ENCODE measurements around the gene FOXP1. TPM values are rescaled to one million over a fixed set of nuclear protein-coding genes. Genes with fewer than 3 reads are reported as not detected.

FOXP1 gene
- total RNA-seq, 1 experiment from 2014 or later = 2.9 TPM

GRCh38 chr3:71247958-71248335 is 335.6 kb downstream of the FOXP1 start:
- POLR2A ChIA-PET = no interaction called here
- TF ChIP-seq REST (IDR thresholded peaks at IDR 0.05; ENCODE audit: insufficient read depth in 1 of 2, low read depth in 2 of 2, low read length in 1 of 2) = no peak
- TF ChIP-seq TCF7L2 (IDR thresholded peaks at IDR 0.05; ENCODE audit: low read depth, low read length) = no peak
- no peak for TF ChIP-seq CTCF (IDR thresholded peaks at IDR 0.05)
- TF ChIP-seq POLR2AphosphoS5 (IDR thresholded peaks at IDR 0.05; ENCODE audit: low read depth, low read length) = no peak
- TF ChIP-seq SIN3A (IDR thresholded peaks at IDR 0.05; ENCODE audit: borderline replicate concordance, insufficient read depth, low read depth, low read length) = no peak
- Histone ChIP-seq H3K27ac (ENCODE audit: low read length) (no peak overlapping the region), H3K36me3 (ENCODE audit: control insufficient read depth, insufficient read depth, low read length) (no peaks in the 10 kb centered on the region), H3K4me1 (ENCODE audit: control insufficient read depth, insufficient read depth, low read length) (no peaks in the 10 kb centered on the region), H3K9me3 (ENCODE audit: control insufficient read depth, insufficient read depth, low read depth, low read length) (no peaks in the 10 kb centered on the region), H3K27me3 (ENCODE audit: control insufficient read depth, insufficient read depth, low read length) (no peaks in the 10 kb centered on the region), H3K4me3 (ENCODE audit: low read depth in 2 of 2, low read length in 2 of 2) (no peak overlapping the region)
- no TSS peak for BruUV-seq (replicated peaks)
- DNase-seq (ENCODE audit: low read depth, low spot score) (no peak), ATAC-seq (no peak)
- CTCF ChIA-PET = no interaction called here
- intact Hi-C loops (cut with micrococcal nuclease; ENCODE audit: unreplicated experiment) (no loop called here), in situ Hi-C loops (cut with HindIII; ENCODE audit: low pct_unique_long_range_greater_than_20kb, low sequenced_read_pairs) (no loop called here)

GRCh38 chr3:71247221-71247957 is 336.1 kb downstream of the FOXP1 start:
- intact Hi-C loops (cut with micrococcal nuclease; ENCODE audit: unreplicated experiment) (no loop called here), in situ Hi-C loops (cut with HindIII; ENCODE audit: low pct_unique_long_range_greater_than_20kb, low sequenced_read_pairs) (no loop called here)
- Histone ChIP-seq H3K36me3 (ENCODE audit: control insufficient read depth, insufficient read depth, low read length) (no peaks in the 10 kb centered on the region), H3K27me3 (ENCODE audit: control insufficient read depth, insufficient read depth, low read length) (no peaks in the 10 kb centered on the region), H3K27ac (ENCODE audit: low read length) (no peak overlapping the region), H3K9me3 (ENCODE audit: control insufficient read depth, insufficient read depth, low read depth, low read length) (no peaks in the 10 kb centered on the region), H3K4me1 (ENCODE audit: control insufficient read depth, insufficient read depth, low read length) (no peaks in the 10 kb centered on the region), H3K4me3 (ENCODE audit: low read depth in 2 of 2, low read length in 2 of 2) (no peak overlapping the region)
- TF ChIP-seq REST (IDR thresholded peaks at IDR 0.05; ENCODE audit: insufficient read depth in 1 of 2, low read depth in 2 of 2, low read length in 1 of 2) = no peak
- TF ChIP-seq TCF7L2 (IDR thresholded peaks at IDR 0.05; ENCODE audit: low read depth, low read length) = no peak
- no peak for TF ChIP-seq CTCF (IDR thresholded peaks at IDR 0.05)
- TF ChIP-seq SIN3A (IDR thresholded peaks at IDR 0.05; ENCODE audit: borderline replicate concordance, insufficient read depth, low read depth, low read length) = no peak
- no peak for TF ChIP-seq POLR2AphosphoS5 (IDR thresholded peaks at IDR 0.05; ENCODE audit: low read depth, low read length)
- DNase-seq (ENCODE audit: low read depth, low spot score) (no peak), ATAC-seq (no peak)
- CTCF ChIA-PET = no interaction called here
- BruUV-seq (replicated peaks) = no TSS peak
- POLR2A ChIA-PET = no interaction called here

Data from Panc1 (cell line).